Kidney epithelial cell (primary cell): ENCODE measurements around the gene MSL3. TPM values are rescaled to one million over a fixed set of nuclear protein-coding genes. Genes with fewer than 3 reads are reported as not detected.

Experiments
- DNase-seq: peaks from one replicate; pipeline ENCODE4 v3.0.0-alpha.2; 2010; ENCODE audit warnings: low read depth
- H3K27me3 ChIP-seq: 2 replicates; pipeline ENCODE4 v1.6.0; 2011; ENCODE audit warnings: low read length; ENCODE audit not compliant: control insufficient read depth, insufficient read depth
- H3K36me3 ChIP-seq: 2 replicates; pipeline ENCODE4 v1.5.1; 2011; ENCODE audit warnings: low read length; ENCODE audit not compliant: control insufficient read depth, insufficient read depth
- H3K4me3 ChIP-seq: 2 replicates; pipeline ENCODE4 v1.5.1; 2011; ENCODE audit warnings: low read depth, mild to moderate bottlenecking, control low read depth, low read length
- total RNA-seq: library from RNA; depleted of rRNA; stranded (reverse); fragments of >200 nt; gene quantifications from 2 replicates; pipeline ENCODE4 v1.2.3, GENCODE V29; 2015
- TF ChIP-seq, protein P1 (sequence below): IDR thresholded peaks from 2 replicates; pipeline ENCODE4 v1.5.1; 2011; ENCODE audit warnings: mild to moderate bottlenecking, moderate library complexity, low read length, control low read depth, inconsistent platforms; ENCODE audit not compliant: insufficient read depth, poor library complexity, severe bottlenecking

MSL3 gene
- total RNA-seq, result 30.9 and 32.1 TPM in 2 replicates

DNA sequence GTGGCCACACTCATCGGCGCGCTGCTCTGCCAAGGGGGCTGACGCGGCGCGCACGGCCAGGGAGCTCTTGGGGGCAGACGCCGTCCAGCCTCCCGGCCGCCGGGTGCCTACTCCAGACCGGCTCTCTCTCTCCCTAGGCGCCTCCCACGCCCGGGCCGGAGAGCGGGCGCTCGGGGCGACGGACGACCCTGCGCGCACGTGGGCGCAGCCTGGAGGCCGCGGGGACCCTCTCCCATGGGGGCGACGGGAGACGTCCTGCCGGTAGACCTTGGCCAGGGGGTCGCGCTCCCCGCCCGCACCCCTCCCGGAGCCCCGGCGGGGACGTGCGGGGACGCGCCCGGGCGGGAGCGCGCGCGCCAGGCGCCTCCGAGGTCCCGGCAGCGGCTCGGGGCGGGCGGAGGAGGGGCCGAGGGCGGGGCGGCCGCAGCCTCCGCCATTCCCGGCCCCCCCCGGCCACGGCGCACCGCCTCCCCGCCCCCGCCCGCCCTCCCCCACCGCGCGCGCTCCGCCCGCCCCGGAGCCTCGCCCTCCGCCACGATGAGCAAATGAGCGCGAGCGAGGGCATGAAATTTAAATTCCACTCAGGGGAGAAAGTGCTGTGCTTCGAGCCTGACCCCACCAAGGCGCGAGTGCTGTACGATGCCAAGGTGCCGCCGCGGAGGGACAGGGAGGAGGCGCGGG, at the start of gene MSL3:
TSS of gene MSL3 (plus strand) at position 519 of the 681 bp plus-strand sequence. CDS start at position 546, 27 bp downstream.
- no peaks in the 10 kb centered on the region for H3K27me3 ChIP-seq
- H3K4me3 ChIP-seq, result peak within 1 kb of the TSS; percentile 87
- no peak for DNase-seq
- no peaks in the 10 kb centered on the region for H3K36me3 ChIP-seq
- TF ChIP-seq, protein P1, sequence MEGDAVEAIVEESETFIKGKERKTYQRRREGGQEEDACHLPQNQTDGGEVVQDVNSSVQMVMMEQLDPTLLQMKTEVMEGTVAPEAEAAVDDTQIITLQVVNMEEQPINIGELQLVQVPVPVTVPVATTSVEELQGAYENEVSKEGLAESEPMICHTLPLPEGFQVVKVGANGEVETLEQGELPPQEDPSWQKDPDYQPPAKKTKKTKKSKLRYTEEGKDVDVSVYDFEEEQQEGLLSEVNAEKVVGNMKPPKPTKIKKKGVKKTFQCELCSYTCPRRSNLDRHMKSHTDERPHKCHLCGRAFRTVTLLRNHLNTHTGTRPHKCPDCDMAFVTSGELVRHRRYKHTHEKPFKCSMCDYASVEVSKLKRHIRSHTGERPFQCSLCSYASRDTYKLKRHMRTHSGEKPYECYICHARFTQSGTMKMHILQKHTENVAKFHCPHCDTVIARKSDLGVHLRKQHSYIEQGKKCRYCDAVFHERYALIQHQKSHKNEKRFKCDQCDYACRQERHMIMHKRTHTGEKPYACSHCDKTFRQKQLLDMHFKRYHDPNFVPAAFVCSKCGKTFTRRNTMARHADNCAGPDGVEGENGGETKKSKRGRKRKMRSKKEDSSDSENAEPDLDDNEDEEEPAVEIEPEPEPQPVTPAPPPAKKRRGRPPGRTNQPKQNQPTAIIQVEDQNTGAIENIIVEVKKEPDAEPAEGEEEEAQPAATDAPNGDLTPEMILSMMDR, result no peak

DNA sequence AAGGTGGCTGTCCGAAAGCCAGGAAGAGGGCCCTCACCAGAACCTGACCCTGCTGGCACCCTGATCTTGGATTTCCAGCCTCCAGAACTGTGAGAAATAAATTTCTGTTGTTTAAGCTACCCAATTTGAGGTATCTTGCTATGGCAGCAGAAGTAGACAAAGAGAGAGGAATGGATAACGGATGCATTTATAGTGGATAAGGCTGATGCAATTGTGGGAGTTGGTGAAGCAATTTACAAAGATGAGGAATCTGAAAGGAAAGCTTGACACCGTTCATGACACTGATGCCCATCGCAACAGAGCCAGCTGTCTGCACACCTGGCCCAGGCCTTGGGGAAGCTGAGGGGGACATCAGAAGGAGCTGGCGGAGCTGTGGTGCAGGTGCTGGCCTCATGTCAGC, 35.7 kb upstream of the MSL3 start:
- DNase-seq, result no peak
- no peaks in the 10 kb centered on the region for H3K27me3 ChIP-seq
- H3K36me3 ChIP-seq, result no peaks in the 10 kb centered on the region
- H3K4me3 ChIP-seq, result no peak overlapping the region
- TF ChIP-seq, protein P1, result no peak

DNA sequence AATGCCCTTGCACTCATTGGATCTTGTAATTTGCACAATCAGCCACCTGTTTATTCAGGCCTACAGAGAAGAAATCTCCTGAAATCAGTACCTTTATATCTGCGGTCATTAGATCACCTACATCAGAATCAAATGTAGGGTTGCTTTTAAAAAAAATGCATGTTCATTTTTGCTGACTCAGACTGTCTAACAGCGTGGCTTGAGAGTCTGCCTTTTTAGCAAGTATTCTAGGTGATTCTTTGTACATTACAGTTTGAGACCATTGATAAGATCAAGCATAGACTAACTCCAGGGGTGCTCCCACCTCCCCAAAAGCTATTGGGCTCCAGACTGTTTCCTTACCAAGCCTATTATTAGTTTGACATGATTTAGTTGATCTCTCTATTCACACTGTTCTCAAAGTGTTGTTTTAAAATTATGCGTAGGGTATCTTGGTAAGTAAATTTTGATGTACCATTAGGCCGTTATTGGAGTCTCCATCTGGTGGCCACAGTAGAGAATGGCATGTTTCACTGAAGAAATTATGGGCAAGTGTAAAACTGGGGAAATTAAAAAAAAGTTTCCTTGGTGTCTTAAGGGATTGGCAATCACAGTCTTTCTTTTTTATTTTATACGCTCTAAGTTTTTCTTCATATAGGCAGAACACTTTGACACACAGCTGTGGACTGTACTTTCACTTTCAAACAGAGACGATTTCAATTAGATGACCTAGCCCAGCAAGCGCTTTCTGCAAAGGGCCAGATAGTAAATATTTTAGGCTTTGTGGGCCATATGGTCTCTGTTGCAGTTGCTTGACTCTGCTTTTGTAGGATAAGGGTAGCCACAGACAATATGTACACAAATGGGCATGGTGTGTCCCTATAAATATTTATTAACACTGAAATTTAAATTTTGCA, 33.7 kb upstream of the MSL3 start:
- Histone ChIP-seq H3K4me3 (no peak overlapping the region), H3K36me3 (no peaks in the 10 kb centered on the region), H3K27me3 (no peaks in the 10 kb centered on the region)
- no peak for DNase-seq
- TF ChIP-seq, protein P1, result peak; percentile 68

GRCh38 chrX:11725631-11726442, 32.2 kb upstream of the MSL3 start:
- no peaks in the 10 kb centered on the region for H3K27me3 ChIP-seq
- no peak overlapping the region for H3K4me3 ChIP-seq
- TF ChIP-seq, protein P1, result no peak
- no peak for DNase-seq
- H3K36me3 ChIP-seq, result no peaks in the 10 kb centered on the region

- Histone ChIP-seq H3K4me3 (no peak overlapping the region), H3K36me3 (no peaks in the 10 kb centered on the region), H3K27me3 (no peaks in the 10 kb centered on the region)
- DNase-seq, result no peak
- TF ChIP-seq, protein P1, result no peak
Observed at GRCh38 chrX:11728556-11728955, 29.5 kb upstream of the MSL3 start.
